Measurements from ENCODE around the gene PPP4C. TPM values are rescaled to one million over a fixed set of nuclear protein-coding genes. Genes with fewer than 3 reads are reported as not detected.

PPP4C gene
- total RNA-seq, 1 donor from 2014 or later = 102 TPM

- no peak for TF ChIP-seq CTCF (IDR thresholded peaks at IDR 0.05; ENCODE audit: unreplicated experiment)
- Mint-ChIP-seq H3K27me3 (ENCODE audit: low read depth) (no peaks in the 10 kb centered on the region), H3K27ac (peak overlapping the region; percentile 74), H3K4me3 (no peak overlapping the region), H3K36me3 (peaks cover 31% of the 10 kb centered on the region), H3K9me3 (peaks cover 10% of the 10 kb centered on the region), H3K4me1 (peaks cover 11% of the 10 kb centered on the region)
- no peak for DNase-seq (ENCODE audit: low spot score in 2 of 2, unreplicated experiment in 2 of 2)
Measured at GRCh38 chr16:30104492-30104891, 28.7 kb downstream of the PPP4C start.

- no peak for DNase-seq (ENCODE audit: low spot score in 2 of 2, unreplicated experiment in 2 of 2)
- Mint-ChIP-seq H3K4me1 (peaks cover 13% of the 10 kb centered on the region), H3K27ac (no peak overlapping the region), H3K4me3 (no peak overlapping the region), H3K9me3 (peaks cover 4% of the 10 kb centered on the region), H3K27me3 (ENCODE audit: low read depth) (no peaks in the 10 kb centered on the region), H3K36me3 (peaks cover 41% of the 10 kb centered on the region)
- TF ChIP-seq CTCF (IDR thresholded peaks at IDR 0.05; ENCODE audit: unreplicated experiment) = no peak
Measured at GRCh38 chr16:30108059-30108850, 32.5 kb downstream of the PPP4C start.

DNA sequence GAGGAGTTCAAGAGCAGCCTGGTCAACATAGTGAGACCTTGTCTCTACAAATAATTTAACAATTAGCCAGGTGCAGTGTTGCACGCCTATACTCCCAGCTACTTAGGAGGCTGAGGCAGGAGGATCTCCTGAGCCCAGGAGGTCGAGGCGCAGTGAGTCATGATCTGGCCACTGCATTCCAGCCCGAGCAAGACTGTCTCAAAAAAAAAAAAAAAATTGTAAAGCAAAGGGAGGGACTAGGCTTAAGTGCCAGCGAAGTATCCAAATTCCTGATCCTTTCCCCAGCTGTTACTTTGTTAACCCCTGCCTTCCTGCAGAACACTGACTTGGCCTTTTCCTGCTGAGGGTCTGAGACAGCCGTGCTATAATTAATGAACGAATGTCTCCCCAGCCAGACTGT, 34.9 kb downstream of the PPP4C start:
- Mint-ChIP-seq H3K36me3 (peaks cover 31% of the 10 kb centered on the region), H3K4me1 (peaks cover 2% of the 10 kb centered on the region), H3K9me3 (no peaks in the 10 kb centered on the region), H3K27me3 (ENCODE audit: low read depth) (no peaks in the 10 kb centered on the region), H3K27ac (no peak overlapping the region), H3K4me3 (no peak overlapping the region)
- no peak for TF ChIP-seq CTCF (IDR thresholded peaks at IDR 0.05; ENCODE audit: unreplicated experiment)
- no peak for DNase-seq (ENCODE audit: low spot score in 2 of 2, unreplicated experiment in 2 of 2)

- Mint-ChIP-seq H3K9me3 (no peaks in the 10 kb centered on the region), H3K4me1 (peaks cover 2% of the 10 kb centered on the region), H3K4me3 (no peak overlapping the region), H3K27ac (no peak overlapping the region), H3K36me3 (peaks cover 25% of the 10 kb centered on the region), H3K27me3 (ENCODE audit: low read depth) (no peaks in the 10 kb centered on the region)
- no peak for DNase-seq (ENCODE audit: low spot score in 2 of 2, unreplicated experiment in 2 of 2)
- TF ChIP-seq CTCF (IDR thresholded peaks at IDR 0.05; ENCODE audit: unreplicated experiment) = peak; percentile 39
Measured at GRCh38 chr16:30112197-30113030, 36.6 kb downstream of the PPP4C start.

DNA sequence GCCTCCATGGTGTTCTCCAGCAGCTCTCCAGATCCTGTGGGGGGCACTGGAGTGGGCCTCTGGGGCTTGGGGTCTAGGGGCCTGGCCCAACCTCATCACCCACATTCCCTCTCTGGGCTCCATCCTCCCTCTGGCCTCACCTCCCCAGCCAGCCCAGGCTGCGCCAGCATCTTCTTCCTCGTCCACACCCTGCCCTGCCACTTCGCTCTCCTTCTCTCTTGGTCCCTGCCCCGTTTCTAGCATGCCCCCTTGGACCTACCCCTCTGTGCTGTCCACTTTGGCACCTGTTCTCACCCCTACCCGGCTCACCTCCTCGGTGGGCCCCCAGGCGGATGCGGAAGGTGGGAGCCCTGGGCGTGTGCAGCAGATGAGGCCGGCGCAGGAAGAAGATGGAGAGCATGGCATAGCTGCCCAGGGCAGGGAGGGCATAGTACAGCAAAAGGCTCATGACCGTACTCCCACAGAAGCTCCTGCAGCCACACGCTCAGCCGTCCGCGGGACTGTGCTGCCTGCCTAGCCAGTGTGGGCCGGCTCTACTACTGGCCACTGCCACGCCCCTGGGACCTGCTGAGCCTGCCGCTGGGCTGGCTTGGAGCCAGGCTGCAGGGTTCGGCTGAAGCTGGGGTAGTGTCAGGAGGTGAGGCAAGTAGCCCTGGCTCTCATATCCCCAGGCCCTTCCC, 37.4 kb downstream of the PPP4C start, which contains the start of gene GDPD3:
Gene GDPD3 (minus strand): TSS at position 507 of the 680 bp plus-strand sequence. CDS start 59 bp downstream, at position 448.
- DNase-seq (ENCODE audit: low spot score in 2 of 2, unreplicated experiment in 2 of 2) = no peak
- no peaks in the 10 kb centered on the region for H3K9me3 Mint-ChIP-seq
- no peak within 1 kb of the TSS for H3K4me3 Mint-ChIP-seq
- no peak for TF ChIP-seq CTCF (IDR thresholded peaks at IDR 0.05; ENCODE audit: unreplicated experiment)
- H3K36me3 Mint-ChIP-seq = peaks cover 25% of the 10 kb centered on the region
- H3K27ac Mint-ChIP-seq = no peak within 1 kb of the TSS
- no peaks in the 10 kb centered on the region for H3K27me3 Mint-ChIP-seq (ENCODE audit: low read depth)
- peaks cover 2% of the 10 kb centered on the region for H3K4me1 Mint-ChIP-seq

All from mesothelial cell of epicardium (in vitro differentiated cells).